HG02885 (cell line): Measurements from ENCODE around the gene PKNOX2.

Experiments
- ATAC-seq: cut with Tn5 transposase; IDR thresholded peaks from one replicate; pipeline ENCODE4 v1.9.1; 2021; ENCODE audit warnings: mild to moderate bottlenecking; ENCODE audit not compliant: unreplicated experiment, poor library complexity

Gene PKNOX2

DNA sequence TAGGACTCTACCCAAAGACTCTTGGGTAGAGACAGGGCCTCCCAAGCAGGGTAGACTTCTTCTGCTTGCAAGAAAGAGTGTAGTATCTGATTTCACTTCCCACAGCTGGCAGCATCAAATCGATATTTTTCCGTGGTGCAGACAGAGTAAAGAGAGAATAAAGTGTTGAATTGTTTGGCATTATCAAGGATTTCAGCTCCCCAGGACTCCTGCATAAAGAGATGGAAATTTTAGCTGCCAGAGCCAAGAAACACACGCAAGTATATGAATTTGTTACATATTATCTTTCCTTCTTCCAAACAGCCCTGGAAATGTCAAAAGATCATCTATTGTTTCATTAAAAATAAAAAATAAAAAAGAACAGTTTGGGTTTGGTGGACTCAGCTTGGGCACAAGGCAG is 136.8 kb downstream of the PKNOX2 start:
- no peak for ATAC-seq

DNA sequence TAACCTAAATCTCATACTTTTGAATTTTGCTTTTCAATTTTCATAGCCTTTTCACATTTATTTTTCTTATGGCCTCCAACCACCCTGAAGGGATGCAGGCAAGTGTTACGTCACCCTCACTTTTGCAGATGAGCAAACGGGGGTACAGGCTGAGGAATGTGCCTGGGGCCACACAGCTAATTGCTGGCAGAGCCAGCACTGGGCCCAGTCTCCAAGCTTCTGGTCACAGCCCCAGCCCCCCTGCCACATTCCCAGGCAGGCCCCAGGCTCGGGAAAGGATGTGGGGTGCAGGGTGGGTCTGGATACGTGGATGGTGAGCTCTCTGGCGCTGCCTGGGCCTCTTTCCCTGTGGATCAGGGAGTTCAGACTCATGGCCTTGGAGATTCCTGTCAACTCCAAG is 138.6 kb downstream of the PKNOX2 start:
- no peak for ATAC-seq

DNA sequence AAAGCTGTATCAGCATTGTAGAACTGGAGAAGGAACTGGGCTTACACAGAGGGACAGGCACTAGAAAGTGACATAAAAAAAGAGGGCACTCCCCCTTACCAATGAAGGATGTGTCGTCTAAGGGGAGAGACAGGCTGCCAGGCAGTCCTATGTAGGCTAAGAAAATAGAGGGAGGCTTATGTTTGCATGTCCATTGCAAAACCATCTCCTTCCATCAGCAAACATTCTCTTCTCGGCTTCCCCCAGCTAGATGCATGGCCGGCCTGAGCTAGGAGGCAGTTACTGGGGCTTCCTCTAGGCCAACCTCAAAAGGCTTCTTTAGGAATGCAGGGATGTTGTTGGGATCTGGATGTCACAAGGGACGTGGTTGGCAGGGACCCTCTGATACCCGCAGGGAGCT is 139.1 kb downstream of the PKNOX2 start:
- ATAC-seq: no peak

DNA sequence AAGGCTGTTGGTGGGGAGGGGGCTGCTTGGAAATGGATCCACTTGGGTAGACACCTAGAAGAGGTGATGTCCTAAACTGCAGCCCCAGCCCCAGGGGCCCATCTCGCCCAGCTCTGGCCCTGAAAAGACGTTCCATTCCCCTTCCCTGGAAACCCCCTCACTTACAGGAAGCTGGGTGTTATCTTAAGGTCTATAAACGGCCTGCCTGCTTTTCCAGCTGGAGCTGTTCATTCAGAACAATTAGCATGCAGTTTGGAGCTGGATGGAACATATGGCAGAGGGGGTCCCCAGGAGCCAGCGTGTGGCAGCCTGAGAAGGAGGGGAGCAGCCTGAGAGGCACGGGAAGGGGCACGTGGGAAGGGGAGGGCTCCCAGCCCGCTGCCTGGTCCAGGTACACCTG is 139.6 kb downstream of the PKNOX2 start:
- ATAC-seq: no peak

DNA sequence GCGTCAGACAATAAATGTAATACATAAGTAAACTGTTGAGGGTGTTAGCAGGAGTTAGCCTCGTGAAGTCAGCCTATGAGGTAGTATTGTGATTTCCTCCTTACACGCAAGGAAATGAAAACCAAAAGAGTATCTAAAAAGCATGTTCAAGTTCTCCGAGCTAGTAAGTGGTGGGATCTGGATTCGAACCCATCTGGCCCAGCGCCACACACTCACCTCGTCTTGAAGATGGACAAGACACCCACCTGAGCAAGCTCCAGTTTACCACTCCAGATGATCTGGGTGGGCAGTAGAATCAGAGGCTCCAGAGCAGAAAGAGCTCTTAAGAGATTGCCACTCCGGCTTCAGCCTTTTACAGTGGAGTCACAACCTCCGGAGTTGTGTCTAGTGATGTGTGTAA is 140.3 kb downstream of the PKNOX2 start:
- no peak for ATAC-seq

DNA sequence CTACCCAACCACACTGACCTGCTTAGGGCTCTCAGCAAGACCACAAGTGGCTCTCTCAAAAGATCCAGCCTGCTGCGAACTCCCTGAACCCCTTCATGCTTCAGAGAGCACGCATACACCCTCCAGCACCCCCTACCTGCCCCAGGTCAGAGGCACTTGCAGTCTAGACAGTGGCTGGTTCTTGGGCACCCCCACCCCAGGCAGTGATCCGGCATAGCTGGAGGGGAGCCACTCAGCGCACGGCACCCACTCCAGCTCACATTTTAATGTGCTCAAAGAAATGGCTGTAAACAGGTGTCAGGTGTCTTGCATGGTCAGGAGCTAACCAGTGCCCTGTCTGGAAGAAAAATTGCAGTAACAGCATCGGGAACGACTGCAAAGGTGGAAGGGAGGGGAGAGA is 140.8 kb downstream of the PKNOX2 start:
- ATAC-seq: no peak

DNA sequence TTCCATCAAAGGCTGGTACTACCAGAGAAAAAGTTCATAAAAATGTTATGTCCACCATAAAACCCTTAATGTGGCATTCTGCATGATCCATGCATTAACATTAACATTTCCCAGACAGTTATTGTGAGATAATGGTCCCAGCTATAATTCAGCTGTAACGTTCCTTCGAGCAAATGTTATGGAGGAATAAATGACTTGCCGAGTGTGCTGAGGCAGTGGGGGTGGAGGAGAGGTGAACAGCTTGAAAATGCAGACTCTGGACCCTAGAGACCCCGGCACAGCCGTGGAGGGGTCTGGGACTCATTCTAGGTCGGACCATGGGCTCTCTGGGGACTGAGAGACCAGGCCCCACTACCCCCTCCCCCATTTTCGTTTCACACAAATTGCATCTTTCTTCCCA is 141.9 kb downstream of the PKNOX2 start:
- ATAC-seq: no peak

DNA sequence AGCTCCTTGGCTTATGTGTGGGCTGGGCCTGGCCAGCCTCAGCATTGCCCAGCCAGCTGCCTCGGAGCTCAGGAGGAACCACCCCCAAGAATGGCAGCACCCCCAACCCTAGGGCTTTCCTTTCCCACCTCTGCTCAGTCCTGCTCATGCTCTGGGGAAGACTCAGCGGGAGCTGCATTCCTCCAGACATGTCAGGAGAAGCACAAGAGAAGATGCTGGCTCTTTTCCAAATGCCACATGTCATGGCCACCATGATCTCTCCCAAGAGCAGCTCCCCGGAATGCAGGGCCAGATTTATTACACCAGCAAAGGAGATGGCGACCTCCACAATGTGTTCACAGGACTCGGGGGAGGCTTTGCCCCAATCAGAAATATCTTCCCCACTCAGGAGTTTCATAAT is 143.7 kb downstream of the PKNOX2 start:
- no peak for ATAC-seq

DNA sequence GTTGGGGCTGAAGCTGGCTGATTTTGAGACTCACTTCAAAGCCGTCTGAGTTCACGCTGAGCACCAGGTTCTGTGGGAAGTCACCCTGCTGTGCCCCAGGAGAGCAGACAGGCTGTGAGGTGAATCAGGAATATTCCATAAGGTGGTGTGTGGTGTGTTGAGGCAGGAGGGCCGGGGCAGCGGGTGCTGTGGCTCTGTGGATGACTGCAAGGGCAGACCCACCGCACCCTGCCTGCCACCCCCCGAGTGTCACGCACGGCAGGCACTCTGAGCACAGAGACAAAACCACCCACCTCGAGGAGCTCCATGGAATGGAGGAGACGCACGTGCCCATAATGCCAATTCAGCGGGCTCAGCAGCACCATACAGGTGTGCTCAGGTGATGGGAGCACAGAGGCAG is 147.8 kb downstream of the PKNOX2 start:
- no peak for ATAC-seq

DNA sequence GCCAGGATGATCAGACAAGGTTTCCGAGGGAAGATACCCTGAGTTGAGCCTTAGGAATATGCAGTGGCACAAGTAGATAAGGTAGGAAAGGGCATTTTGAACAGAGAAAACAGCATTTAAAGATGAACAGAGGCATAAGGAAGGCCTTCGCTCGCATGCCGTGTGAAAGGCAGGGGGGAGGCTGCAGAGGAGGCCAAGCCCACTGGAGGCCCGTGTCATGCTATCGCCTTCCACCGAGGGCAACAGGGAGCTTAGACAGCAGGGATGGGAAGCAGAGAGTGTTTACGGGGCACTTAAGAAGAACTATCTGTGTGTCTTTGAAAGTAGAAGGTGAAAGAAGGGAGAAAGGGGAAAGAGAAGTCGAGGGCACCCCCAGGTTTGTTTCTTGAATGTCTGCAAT is 148.3 kb downstream of the PKNOX2 start:
- ATAC-seq: no peak

DNA sequence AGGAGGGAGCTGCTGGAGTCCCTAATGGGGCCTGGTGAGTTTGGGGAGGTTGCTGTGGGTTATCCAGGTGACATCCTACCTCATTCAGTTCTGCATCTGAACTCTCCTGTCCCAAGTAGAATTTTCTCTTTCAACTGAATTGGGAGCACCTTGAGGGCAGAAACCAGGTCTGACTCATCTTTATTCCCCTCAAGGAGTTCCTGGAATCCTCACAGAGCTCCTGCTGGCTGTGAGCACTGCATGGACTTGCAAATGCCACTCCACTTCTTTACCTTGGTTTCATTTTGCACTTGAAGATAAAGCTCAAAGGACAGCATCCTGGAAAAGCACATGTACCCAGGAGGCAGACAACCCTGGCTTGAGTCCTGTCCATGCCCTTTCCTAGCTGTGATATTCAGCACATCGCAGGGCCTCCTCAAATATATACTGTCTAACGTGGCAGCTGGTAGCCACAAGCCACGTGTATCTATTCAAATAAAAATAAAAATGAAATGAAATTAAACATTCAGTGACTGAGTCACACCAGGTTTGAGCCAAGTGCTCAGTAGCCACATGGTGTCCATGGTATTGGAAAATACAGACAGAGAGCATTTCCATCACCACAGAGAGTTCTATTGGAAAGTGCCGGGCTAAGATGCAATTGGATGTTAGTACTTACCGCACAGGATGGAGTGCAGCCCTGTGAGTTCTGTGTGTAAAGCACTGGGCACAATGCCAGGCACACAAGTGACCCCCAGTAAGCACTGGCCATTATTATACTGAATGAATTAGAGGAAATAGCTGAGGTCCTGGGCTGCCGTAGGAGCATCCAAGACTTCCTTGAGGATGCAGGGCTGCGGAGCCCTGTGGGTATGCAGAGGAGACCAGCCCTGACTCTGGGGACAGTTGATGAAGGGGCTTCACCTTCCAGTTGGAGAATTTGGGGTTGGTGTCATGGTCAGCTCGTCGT is 149.0 kb downstream of the PKNOX2 start:
- ATAC-seq: no peak

DNA sequence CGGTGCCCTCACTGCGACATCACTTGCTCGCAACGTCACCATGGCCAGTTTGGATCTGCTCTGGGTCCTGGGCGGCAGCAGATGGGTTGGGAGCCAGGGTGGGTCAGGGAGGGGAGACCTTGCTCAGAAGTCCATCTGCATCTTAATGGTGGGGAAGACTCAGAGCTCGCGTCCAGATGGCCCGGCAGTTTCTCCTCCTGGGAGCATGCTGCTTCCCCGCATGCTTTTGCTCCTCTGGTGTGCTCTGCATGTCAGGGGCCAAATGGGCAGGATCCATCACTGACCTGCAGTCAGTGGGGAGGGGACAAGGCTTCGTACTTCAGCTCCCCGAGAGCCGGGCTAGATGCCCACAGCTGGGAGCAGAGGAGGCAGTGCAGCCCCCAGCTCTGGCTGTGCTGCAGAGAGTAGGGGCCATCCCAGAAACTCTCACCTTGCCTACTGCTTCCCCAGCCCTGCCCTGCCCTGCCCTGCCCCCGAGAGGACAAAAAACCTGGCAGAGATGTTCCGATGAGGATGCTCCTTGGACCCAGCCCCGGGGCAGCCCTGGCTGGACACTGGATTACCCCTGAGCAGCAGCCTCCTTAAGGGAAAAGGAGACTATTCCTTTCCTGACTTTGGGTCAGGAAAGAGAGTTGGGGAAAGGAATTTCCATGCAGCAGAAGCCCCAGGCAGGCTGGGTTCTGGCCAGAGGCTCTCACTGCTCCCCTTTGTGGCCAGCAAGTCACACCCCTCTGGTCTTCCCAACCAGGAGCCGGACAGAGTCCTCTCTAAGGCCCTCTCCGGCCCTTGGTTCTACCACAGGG is 149.9 kb downstream of the PKNOX2 start:
- ATAC-seq: no peak

DNA sequence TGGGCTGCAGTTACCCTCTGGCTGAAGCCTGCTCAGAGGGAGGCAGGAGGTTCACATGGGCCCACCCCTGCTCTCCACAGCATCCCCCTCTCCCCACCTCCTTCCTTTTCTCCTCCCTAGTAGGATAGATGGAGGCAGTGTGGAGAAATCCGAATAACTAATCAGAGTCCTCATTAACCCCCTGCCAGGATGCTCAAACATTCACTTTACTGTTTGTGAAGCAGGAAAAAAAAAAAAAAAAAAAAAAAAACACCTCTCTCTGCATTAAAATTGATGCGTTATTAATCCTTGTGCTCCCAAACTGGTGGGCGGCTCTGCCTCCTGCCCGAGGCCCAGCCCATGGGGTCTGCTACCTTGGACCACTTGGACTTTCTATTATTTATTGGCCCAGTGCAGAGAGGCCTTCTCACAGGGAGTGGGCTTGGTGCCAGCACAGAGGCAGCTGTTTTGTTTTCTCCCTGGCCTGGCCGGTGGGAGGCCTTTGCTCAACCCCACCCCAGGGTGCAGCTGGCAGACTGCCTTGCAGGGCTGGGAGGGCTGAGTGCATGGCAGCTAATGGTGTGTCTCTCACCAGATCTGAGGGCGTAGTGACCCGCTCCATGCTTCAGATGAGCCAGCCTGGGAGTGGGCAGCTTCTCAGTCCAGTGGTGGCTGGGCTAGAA is 150.7 kb downstream of the PKNOX2 start:
- no peak for ATAC-seq

DNA sequence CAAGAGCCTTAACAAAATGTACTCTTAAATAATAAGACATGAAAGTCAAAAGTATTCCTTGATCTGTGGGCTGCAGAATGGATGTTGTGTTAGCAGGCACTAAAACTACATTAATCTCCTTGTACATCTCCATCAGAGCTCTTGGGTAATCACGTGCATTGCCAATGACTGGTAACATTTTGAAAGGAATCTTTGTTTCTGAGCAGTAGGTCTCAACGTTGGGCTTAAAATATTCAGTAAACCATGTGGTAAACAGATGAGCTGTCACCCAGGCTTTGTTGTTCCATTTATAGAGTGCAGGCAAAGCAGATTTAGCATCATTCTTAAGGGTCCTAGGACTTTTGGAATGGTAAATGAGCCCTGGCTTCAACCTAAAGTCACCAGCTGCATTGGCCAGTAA is 152.9 kb downstream of the PKNOX2 start:
- no peak for ATAC-seq

DNA sequence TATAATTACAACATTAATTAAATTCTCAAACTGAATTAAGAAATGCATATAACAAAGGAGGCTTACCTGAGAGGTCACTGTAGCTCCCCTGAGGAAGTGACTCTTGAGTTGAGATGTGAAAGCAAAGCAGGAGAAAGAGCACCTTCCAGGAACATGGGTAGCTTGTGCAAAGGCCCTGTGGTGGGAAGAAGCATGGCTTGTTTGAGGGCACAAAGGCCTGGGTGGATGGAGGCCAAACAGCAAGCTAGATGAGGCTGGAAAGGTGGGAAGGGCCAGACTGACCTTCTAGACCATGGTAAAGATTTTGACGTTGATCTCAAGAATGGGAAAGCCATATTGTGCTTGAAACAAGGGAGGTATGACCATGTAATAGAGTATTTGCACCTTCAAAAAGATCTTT is 155.1 kb downstream of the PKNOX2 start:
- no peak for ATAC-seq

DNA sequence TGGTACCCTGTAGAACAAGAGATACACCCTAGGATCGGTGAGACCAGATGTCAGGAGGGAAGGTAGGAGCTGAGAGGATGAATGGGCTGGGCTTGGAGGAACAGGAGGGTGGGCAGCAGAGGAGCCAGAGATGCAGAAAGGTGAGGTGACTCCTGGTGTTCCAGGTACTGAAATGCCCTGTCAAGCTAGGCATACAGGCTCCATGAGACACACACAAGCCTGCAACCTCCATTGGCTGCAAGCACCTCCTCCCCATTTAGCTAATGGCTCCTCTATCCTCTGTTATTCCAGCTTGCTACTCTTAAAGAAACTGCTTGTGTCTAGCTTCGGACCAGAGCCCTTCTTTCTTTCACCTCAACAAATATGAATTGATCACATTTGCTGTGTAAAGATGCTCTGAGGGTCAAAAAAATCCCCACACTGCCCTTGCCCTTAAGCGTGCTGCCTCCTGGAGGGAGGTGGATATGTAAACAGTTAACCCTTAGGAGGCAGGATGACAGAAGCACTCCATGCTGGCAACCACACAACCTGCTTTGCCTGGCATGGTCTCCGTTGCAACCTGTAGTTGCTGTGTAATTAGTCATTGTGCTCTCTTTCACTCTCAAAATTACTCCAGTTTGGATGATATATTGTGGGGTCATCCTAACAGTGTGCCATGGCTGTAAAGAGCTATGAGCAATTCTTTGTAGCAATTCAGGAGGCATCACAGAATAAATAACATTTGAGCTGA is 156.0 kb downstream of the PKNOX2 start:
- ATAC-seq: no peak

DNA sequence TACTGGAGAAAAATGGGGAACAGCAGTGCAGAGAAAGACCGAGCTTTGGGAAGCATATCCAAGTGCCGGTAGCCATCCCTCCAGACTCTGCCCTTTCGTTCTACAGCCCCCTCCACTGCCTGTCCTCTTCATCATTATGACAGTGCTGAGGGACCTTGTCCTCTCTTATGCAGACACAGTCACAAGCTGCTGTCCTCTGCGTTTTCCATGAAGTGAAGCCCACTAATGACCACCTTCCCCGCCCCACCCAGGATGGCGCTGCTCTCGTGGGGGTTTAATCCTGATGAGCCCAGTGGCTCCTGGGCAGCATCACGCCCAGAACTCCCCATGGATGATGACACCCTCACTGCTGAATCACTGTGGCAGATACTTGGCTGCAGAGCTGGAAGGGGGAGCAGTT is 157.7 kb downstream of the PKNOX2 start:
- no peak for ATAC-seq

DNA sequence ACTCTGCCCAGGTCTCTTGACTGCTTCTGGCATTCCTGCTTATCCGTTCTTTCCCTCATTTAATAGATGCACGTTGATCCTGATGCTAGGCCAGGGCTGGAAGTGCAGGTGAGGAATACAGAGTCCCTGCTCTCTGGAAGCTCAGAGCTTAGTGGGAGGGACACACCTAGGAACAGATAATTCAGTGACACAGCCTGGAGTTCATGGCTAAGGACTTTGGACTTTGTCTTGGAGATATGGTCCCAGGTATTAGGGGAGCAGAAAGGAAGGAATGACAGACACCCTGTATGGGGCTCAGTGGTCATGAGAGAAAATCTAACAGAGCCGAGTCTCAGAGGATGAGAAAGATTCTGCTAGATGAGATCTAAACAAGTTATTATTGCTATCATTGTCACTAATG is 160.6 kb downstream of the PKNOX2 start:
- ATAC-seq: no peak

DNA sequence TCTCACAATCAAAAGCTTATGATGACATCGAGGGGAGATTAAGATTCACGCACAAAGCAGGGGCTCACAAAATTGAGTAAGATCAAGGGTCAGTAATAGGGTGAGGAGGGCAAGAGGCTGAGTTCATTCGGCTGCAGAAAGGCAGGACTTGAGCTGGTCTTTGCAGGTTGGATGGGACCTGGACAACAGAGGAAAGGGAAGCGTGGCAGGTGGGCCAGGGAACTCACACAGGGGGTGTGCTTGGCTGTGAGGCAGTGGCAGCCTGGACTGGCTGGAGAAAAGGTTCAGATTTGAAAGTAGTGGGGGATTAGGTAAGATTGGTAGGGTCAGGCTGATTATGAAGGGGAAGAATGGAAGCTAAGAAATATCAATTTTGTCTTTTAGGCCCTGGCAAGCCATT is 161.6 kb downstream of the PKNOX2 start:
- ATAC-seq: no peak

DNA sequence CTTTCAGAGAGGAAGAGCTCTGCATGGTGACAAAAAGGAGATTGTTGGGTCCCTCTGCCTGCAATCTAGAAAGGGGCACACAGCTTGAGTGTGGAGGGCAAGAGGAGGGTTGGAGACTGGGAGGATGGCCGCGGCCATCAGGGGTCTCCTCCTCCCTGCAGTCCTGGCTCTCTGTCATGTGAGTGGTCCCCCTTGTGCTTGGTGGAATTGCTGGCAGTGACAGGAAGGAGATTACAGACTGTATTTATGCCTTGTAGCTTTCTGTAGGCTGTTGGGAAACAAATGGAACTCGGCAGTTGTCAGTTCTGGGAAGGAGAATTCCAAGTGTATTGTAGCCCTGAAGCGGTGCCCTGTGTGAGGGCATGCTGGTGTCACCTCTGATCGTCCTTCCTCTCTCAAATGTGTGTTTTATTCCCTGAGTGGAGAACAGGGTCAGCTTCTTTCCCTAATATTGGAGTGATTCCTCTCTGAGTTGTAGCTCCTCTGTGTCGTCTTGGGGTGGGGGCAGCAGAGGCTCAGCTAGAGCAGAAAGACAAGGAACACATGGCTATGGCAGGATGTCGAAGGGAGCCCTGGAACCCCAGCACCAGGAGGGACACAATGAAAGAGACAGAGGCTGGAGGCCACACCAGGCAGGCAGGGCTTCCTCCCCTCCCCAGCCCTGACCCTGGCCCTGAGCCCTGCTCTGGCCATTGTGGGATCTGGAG is 163.1 kb downstream of the PKNOX2 start:
- ATAC-seq: no peak
